ENCODE measurements around the gene EHMT1.

The EHMT1 gene

GRCh38 chr9:137640862-137641261 lies 22.1 kb downstream of the EHMT1 start:
- no peak overlapping the region for H3K4me3 ChIP-seq (ENCODE audit: low read depth, low read length)
- TF ChIP-seq CTCF (IDR thresholded peaks at IDR 0.05; ENCODE audit: low read depth, low read length) = no peak

DNA sequence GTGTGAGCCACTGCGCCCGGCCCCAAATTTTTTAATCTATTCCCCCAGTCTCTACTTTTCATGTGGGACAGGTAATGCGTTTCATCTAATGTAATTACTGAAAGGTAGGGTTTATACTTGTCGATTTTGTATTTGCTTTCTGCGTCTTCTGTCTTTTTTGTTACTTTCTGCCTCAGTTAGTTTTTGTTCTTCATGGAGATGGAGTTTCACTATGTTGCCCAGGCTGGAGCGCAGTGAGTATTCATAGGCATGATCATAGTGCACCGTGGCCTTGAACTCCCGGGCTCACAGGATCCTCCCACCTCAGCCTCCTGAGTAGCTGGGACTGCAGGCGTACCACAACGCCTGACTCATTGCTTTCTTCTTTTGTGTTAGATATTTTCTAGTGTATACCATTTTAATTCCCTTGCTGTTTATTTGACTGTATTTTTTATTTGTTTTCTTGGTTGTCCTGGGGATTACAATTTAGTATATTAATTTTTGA lies 23.4 kb downstream of the EHMT1 start:
- no peak for TF ChIP-seq CTCF (IDR thresholded peaks at IDR 0.05; ENCODE audit: low read depth, low read length)
- H3K4me3 ChIP-seq (ENCODE audit: low read depth, low read length) = no peak overlapping the region

DNA sequence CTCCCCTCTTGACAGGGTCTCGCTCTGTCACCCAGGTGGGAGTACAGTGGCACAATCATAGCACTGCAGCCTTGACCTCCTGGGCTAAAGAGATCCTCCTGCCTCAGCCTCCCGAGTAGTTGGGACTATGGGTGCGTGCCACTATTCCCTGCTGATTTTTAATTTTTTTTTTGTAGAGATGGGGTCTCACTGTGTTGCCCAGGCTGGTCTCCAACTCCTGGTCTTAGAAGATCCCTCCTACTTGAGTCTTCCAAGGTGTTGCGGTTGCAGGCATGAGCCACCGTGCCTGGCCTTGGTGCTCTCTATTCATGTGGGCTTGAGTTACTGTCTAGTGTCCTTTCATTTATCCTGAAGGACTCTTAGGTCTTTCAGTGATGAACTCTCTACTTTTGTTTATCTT lies 24.1 kb downstream of the EHMT1 start:
- H3K4me3 ChIP-seq (ENCODE audit: low read depth, low read length) = no peak overlapping the region
- TF ChIP-seq CTCF (IDR thresholded peaks at IDR 0.05; ENCODE audit: low read depth, low read length) = no peak

GRCh38 chr9:137643921-137644320 lies 25.1 kb downstream of the EHMT1 start:
- no peak for TF ChIP-seq CTCF (IDR thresholded peaks at IDR 0.05; ENCODE audit: low read depth, low read length)
- H3K4me3 ChIP-seq (ENCODE audit: low read depth, low read length) = no peak overlapping the region

DNA sequence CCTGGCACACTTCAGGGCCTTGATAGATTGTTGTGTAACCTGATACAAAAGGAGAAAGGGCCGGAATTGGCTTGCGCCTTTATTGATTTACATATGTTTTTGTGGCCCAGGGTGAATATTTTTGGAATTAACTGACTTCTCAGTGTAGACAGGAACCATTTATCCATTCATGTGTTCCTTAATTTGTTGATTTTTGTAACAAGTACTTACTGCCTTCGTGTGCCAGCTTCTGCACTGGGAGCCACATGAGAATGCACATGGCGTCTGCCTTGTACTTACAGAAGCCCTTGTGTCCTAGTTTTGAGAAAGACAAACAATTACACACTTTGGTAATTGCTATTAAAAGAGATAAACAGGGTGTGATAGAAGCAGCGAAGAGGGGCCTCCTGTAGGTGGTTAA lies 26.4 kb downstream of the EHMT1 start:
- TF ChIP-seq CTCF (IDR thresholded peaks at IDR 0.05; ENCODE audit: low read depth, low read length) = no peak
- H3K4me3 ChIP-seq (ENCODE audit: low read depth, low read length) = no peak overlapping the region

- H3K4me3 ChIP-seq (ENCODE audit: low read depth, low read length) = no peak overlapping the region
- no peak for TF ChIP-seq CTCF (IDR thresholded peaks at IDR 0.05; ENCODE audit: low read depth, low read length)
Observed at GRCh38 chr9:137646341-137646740, 27.5 kb downstream of the EHMT1 start.

GRCh38 chr9:137647096-137647714 lies 28.4 kb downstream of the EHMT1 start:
- no peak overlapping the region for H3K4me3 ChIP-seq (ENCODE audit: low read depth, low read length)
- no peak for TF ChIP-seq CTCF (IDR thresholded peaks at IDR 0.05; ENCODE audit: low read depth, low read length)
